ENCODE measurements around the gene NLK.
"Not testable (repeated sequence)": the region's sequence is repeated elsewhere in the genome, so short reads cannot be mapped to it uniquely, and the experiment has no call there.

The NLK gene

DNA sequence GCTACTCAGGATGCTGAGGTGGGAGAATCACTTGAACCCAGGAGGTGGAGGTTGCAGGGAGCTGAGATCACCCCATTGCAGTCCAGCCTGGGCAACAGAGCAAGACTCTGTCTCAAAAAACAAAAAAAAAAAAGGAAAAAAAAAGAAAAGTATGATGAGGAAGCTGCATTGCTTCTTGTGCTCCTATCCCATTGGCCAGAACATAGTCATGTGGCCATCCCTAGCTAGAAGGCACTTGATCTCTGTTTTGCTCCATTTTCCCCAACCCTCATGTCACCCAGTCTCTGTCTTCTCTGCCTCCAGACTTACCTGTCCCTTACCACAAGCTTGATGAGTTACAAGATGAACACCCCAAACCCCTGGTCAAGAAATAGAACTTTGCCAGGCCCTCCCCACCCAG is 163.8 kb downstream of the NLK start:
- no peak for DNase-seq

- DNase-seq: no peak
These were observed 169.3 kb downstream of the NLK start for GRCh38 chr17:28211811-28212210.

- DNase-seq: not testable (repeated sequence)
These were observed 171.1 kb downstream of the NLK start for GRCh38 chr17:28213578-28213977.

- DNase-seq: no peak
These were observed 173.6 kb downstream of the NLK start for GRCh38 chr17:28216052-28216451.

GRCh38 chr17:28216528-28216927 is 174.1 kb downstream of the NLK start:
- DNase-seq: no peak

- DNase-seq: no peak
These were observed 177.3 kb downstream of the NLK start for GRCh38 chr17:28219771-28220170.

- no peak for DNase-seq
These were observed 179.4 kb downstream of the NLK start for GRCh38 chr17:28221751-28222414.

DNA sequence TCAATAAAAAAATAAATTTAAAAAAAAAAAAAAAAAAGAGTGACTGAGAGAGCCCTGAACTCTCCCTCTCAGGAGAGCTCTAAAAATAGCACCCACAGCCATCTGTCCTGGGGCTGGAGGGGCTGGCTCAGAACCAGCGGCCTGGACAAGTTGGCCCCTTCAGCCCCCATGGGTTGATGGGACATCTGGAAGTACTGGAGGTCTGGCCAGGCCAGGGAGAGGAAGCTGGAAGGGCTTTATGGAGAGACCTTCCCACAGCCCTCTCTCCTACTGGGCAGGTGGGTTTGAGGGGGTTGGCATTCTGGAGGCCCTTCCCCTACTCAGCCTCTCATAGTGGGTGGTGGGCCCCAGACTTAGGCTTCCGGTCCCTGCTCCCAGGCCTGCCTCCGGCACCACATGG is 182.8 kb downstream of the NLK start:
- DNase-seq: no peak

DNA sequence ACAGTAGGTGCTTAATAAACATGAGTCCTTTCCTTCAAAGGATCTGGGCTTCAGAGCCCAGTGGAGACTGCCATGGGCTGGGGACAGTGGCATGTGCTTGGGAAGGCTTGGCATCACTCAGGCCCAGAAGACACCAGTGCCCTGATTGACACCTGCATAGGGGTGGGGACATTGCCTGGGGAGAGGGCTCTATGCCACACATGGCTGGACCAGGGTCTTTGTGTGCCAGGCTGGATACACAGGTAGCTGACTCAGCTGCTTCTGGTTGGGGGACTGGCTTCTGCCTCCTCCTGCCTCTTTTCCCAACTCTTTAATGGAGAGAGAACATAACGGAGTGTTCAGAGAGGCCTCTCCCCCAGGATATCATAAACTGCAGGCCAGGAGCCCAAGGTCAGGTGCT is 183.4 kb downstream of the NLK start:
- DNase-seq: no peak

- no peak for DNase-seq
These were observed 184.3 kb downstream of the NLK start for GRCh38 chr17:28226563-28227315.

DNA sequence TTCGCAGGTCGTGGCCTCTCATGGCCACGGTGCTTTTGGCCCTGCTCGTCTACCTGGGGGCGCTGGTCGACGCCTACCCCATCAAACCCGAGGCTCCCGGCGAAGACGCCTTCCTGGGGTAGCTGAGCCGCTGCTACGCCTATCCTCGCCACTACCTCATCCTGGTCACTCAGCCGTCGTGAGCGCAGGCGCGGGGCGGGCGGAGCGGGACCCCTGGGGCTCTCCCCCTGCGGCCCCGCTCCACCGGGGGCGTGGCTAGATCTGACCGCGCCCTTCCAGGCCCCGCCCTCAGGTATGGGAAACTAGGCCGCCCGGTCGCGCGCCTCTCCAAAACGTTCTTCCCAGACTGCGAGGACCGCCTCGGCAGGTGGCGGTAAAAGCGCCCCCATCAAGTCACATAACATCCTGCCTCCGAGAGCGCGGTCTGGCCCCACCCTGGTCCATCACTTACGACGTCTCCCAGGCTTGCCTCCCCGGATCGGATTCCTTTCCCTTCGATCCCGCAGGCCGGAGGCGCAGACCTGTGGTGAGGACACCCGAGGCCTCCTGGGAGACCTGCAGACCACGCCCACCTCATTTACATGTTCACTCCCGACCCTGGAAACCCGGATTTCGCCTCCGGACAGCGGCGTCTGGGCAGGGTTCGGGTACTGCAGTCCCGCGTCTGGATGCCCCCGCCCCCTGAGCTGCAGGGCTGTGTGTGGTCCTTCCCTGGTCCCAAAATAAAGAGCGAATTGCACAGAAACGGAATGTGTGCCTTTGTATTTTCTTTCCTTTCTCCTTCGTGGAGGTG is 185.0 kb downstream of the NLK start:
- peak; percentile 17 for DNase-seq

DNA sequence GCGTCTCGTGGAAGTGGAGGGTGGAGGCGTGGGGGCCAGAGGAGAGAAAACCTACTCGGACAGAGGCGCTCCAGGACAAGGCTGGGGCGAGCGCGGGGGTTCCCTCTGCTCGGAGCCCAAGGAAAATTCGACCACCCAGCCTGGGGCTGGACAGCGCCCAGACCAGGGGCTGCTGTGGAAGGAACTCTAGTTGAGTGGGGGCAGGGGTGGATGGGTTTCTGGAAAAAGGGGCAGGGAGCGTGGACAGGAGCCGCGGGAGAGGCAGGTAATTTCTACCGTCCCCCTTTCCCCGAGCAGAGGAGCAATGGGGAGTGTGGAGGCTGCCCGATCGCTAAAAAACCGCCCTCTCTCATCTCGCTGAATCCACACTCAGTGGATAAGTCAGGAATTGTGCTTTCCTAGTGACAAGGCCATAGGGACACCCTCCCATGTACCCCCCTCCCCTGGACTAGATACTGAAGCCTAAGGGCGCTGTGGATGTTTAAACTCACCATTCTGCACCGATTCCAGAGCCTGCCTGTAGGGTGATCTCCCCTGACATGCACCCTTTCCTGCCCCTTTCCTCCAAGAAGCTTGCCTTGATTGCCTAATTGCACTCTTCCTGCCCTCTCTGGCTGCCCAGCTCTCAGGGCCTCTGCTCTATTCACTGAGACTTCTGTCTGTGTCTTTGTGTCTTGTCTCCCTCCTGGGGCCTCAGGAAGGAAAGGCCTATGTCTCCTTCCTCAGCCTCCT is 185.8 kb downstream of the NLK start:
- no peak for DNase-seq

DNA sequence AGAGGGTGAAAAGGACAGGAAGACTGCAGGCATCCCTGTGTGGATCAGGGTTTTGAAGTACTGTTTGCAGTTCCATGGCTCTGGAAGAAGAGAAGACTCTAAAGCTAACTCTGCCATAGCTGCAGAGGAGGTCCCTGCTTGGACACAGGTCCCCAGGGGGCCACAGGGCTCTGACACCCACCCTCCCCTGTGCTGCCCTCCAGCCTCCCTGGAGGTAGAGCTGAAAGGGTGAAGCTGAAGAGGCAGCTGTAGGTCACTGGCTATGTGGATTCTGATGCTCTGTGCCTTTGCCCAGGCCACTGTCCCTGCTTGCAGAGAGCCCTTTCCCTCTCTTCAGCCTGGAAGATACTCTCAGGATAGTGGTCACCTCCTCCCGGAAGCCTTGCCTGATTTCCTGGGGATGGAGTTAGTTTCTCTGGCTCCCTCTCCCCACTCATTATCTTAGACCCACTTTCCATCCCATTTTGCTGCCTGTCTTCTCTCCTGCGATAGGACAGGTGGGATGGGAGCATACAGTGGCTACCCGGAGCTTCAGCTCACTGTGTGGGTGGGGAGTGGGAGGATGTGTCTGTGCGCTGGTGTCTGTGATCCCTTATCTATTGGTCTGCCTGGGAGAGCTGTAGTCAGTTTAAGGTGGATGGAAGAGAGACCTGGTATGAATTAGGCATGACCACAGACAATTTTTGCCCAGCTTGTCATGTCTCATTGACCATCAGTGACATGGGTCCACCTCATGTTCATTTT is 186.7 kb downstream of the NLK start:
- no peak for DNase-seq

DNA sequence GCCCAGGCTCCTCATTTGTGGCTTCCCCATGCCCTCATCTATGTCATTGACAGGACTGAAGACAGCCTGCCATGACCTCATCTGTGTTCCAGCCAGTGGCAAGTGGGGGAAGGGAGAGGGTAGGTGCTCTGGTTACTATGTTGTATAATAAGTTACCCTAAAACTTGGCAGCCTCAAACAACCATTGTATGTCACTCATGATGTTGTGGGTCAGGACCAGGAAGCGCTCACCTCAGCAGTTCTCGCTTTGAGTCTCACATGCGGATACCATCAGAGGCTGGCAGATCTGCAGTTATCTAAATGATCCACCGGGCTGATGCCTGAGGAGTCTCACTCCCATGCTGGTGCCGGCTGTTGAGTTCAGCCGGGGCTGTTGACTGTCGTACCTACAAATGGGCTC is 187.5 kb downstream of the NLK start:
- DNase-seq: no peak

DNA sequence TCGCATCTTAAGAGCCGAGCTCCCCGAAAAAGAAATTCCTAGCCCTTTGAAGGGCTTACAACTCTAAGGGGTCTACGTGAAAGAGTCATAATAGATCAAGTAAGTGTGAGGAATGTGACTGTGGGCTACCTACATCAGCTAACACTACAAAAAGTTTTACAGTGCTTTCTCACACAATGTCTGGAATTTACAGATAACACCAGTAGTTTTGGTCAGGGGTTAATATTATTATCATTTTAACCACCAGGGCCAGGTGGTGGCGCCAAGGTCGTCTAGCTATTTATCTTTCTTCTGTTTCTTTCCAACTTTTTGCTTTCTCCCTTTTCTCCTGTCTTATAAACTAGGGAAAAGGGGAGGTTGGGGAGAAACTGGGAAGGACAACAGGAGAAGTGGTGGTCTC is 188.1 kb downstream of the NLK start:
- DNase-seq: not testable (repeated sequence)

DNA sequence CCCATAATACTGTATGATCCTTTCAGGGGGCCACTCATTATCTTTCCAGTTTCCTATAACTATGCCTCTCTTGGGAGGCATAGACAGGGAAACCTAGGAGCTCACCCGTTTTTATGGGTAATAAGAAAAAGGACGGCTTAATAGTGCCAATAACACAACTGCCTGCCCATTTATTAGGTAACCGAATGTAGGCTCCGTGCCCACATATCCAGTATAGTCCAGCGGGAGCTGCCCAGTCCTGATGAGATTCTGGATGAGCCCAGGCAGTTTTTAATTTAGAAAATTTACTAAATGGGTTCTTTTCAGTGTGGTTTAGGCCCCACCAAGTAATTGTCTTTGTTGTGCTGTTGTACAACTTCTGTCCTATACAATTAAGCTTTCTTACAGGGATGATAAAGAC is 189.1 kb downstream of the NLK start:
- DNase-seq: not testable (repeated sequence)

GRCh38 chr17:28232966-28233870 is 190.7 kb downstream of the NLK start:
- DNase-seq: not testable (repeated sequence)

DNA sequence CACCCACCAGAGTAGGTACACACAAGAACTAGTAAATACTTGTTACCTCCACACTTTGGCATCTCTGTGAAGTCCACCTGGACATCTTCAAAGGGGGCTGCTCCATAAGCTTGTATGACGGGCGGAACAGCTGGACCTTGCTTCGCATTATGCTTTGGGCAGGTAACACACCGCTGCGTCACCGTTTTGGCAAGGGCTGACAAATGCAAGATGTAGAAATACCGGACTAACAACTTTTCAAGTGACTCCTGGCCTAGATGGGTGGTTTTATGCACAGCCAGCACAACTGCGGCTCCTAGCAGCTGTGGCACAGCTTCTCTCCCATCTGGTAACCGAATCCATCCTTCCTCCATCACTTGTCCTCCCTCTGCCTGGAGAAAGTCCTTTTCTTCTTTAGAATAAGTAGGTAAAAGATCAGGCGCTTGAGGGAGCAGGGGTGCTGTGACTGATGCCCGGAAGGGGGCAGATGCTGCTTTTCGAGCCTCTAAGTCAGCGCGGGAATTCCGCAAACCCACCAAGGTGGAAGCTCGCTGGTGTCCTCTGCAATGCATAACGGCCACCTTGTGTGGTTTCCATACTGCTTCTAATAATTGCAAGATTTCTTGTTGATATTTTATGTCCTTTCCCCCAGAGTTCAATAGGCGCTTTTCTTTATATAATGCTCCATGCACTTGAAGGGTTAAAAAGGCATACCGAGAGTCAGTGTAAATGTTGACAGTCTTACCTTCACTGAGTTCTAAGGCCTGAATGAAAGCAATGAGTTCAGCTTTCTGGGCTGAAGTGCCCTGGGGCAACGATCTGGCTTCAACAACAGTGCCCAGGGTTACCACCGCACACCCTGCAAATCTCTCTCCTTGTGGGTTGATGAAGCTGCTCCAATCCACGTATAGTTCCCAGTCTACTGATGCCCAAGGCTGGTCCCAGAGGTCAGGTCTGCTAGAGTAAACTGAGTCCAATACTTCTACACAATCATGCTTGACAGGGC is 191.7 kb downstream of the NLK start:
- DNase-seq: not testable (repeated sequence)

DNA sequence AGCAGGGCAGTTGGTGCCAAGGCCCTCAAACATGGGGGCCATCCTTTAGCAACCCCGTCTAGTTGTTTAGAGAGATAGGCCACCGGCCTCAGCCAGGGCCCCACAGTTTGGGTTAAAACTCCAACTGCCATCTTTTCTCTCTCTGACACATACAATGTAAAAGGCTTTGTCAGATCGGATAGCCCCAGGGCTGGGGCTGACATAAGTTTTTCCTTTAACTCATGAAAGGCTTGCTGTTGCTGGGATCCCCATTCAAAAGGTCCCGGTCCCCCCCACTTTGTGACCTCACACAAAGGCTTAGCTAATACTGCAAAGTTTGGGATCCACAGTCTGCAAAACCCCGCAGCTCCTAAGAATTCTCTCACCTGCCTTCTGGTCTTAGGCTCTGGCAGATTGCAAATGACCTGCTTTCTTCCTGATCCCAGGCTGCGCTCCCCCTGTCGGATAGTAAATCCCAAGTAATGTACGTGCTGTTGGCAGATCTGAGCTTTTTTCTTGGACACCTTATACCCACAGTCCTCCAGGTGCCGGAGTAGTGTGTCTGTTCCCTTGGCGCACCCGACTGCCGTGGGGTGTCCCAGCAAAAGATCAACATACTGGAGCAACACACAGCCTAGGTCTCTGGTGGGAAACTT is 192.7 kb downstream of the NLK start:
- DNase-seq: not testable (repeated sequence)
